ENCODE results near the gene PARP11. TPM values are rescaled to one million over a fixed set of nuclear protein-coding genes. Genes with fewer than 3 reads are reported as not detected.

Gene PARP11
- total and polyA plus RNA-seq, 2 experiments from 2014 or later: 3.1 to 9.4 TPM

DNA sequence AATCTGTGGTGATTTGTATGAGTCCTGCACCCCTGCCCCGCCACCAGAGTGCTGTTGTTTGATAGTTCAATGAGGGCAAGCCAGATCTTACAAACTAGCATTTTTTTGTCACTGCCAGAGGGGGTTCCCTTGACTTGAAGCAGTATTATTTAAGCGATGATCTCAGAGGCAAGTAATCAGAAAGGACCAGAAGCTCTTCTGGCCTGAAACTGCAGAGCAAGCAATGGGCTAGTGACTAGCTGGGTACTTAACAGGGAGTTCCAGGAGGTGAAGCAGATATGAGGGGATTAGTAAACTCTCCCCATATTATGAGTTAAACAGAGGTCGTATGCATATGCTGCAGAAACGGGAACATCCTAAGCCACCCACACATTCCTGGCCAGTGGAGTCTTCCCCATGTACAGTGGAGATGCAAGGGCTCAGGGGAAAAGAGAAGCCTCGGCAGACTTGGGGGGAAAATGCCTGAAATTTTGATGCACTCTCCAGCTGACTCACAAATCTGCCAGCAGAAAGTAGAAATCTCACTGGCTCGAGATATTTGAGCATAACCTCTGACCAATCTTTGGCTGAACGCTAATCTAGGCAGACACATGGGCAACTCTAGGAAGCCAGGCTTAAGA is 112.0 kb downstream of the PARP11 start:
- Histone ChIP-seq H3K4me2 (no peak overlapping the region), H3K27me3 (no peaks in the 10 kb centered on the region), H3K79me2 (no peaks in the 10 kb centered on the region), H2AFZ (no peak overlapping the region), H3K9me2 (replicated peaks; ENCODE audit: insufficient read depth) (no peaks in the 10 kb centered on the region), H3K4me3 (no peak overlapping the region), H3K9me3 (ENCODE audit: low read depth) (no peaks in the 10 kb centered on the region), H4K20me1 (ENCODE audit: insufficient read depth, poor library complexity, severe bottlenecking) (no peaks in the 10 kb centered on the region), H3K27ac (no peak overlapping the region), H3K4me1 (ENCODE audit: insufficient read depth) (no peaks in the 10 kb centered on the region), H3K36me3 (replicated peaks; ENCODE audit: insufficient read depth, low read depth) (no peaks in the 10 kb centered on the region)
- WGBS (ENCODE audit: low lambda C conversion rate, missing lambda C conversion rate): 61% methylated on average over 7 of the region's 7 CpGs
- no peak for DNase-seq (ENCODE audit: low spot score)
- TF ChIP-seq, protein P1, sequence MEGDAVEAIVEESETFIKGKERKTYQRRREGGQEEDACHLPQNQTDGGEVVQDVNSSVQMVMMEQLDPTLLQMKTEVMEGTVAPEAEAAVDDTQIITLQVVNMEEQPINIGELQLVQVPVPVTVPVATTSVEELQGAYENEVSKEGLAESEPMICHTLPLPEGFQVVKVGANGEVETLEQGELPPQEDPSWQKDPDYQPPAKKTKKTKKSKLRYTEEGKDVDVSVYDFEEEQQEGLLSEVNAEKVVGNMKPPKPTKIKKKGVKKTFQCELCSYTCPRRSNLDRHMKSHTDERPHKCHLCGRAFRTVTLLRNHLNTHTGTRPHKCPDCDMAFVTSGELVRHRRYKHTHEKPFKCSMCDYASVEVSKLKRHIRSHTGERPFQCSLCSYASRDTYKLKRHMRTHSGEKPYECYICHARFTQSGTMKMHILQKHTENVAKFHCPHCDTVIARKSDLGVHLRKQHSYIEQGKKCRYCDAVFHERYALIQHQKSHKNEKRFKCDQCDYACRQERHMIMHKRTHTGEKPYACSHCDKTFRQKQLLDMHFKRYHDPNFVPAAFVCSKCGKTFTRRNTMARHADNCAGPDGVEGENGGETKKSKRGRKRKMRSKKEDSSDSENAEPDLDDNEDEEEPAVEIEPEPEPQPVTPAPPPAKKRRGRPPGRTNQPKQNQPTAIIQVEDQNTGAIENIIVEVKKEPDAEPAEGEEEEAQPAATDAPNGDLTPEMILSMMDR (IDR thresholded peaks at IDR 0.05; ENCODE audit: poor library complexity): no peak
- TF ChIP-seq EZH2phosphoT487 (IDR thresholded peaks at IDR 0.05; ENCODE audit: low read depth, severe bottlenecking, unreplicated experiment) (no peak), EZH2 (IDR thresholded peaks at IDR 0.05; ENCODE audit: borderline replicate concordance) (no peak)

DNA sequence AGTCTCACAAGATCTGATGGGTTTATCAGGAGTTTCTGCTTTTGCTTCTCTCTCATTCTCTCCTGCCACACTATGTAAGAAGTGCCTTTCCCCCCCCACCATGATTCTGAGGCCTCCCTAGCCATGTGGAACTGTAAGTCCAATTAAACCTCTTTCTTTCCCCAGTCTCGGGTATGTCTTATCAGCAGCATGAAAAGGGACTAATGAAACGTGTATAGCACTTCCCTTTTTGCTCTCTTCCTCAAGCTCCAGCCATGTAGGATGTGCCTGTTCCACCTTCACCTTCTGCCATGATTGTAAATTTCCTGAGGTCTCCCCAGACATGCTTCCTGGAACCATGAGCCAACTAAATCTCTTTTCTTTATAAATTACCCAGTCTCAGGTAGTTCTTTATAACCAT is 113.3 kb downstream of the PARP11 start:
- H3K27me3 ChIP-seq: no peaks in the 10 kb centered on the region
- H3K4me1 ChIP-seq (ENCODE audit: insufficient read depth): no peaks in the 10 kb centered on the region
- H3K27ac ChIP-seq: no peak overlapping the region
- no peaks in the 10 kb centered on the region for H3K9me2 ChIP-seq (replicated peaks; ENCODE audit: insufficient read depth)
- H3K4me3 ChIP-seq: no peak overlapping the region
- WGBS (ENCODE audit: low lambda C conversion rate, missing lambda C conversion rate): 70% methylated on average over 2 of the region's 2 CpGs
- H3K4me2 ChIP-seq: no peak overlapping the region
- H3K36me3 ChIP-seq (replicated peaks; ENCODE audit: insufficient read depth, low read depth): no peaks in the 10 kb centered on the region
- no peak for TF ChIP-seq EZH2phosphoT487 (IDR thresholded peaks at IDR 0.05; ENCODE audit: low read depth, severe bottlenecking, unreplicated experiment)
- TF ChIP-seq EZH2 (IDR thresholded peaks at IDR 0.05; ENCODE audit: borderline replicate concordance): no peak
- TF ChIP-seq, protein P1 (IDR thresholded peaks at IDR 0.05; ENCODE audit: poor library complexity): no peak
- H3K9me3 ChIP-seq (ENCODE audit: low read depth): no peaks in the 10 kb centered on the region
- H2AFZ ChIP-seq: no peak overlapping the region
- DNase-seq (ENCODE audit: low spot score): no peak
- H3K79me2 ChIP-seq: no peaks in the 10 kb centered on the region
- no peaks in the 10 kb centered on the region for H4K20me1 ChIP-seq (ENCODE audit: insufficient read depth, poor library complexity, severe bottlenecking)

Other genes starting within 250 kb of the PARP11 start
- gene CRACR2A, start 120.3 kb downstream of the PARP11 start, total RNA-seq: 0.80 and 1.1 TPM in 2 replicates
- gene CRACR2A, start 120.3 kb downstream of the PARP11 start, polyA plus RNA-seq: 0.30 and 0.64 TPM in 2 replicates

All from hepatocyte (in vitro differentiated cells).